H1 (cell line): ENCODE measurements around the gene MBP. TPM values are rescaled to one million over a fixed set of nuclear protein-coding genes. Genes with fewer than 3 reads are reported as not detected.

Source experiments
- CTCF ChIA-PET: fragments of 300-600 bp; sonication (Branson Sonifier 250); formaldehyde crosslinking; loops from one replicate; lab custom pipeline; 2021; ENCODE audit not compliant: partially characterized antibody; lab: Charles Lee
- POLR2A ChIA-PET: fragments of 300-600 bp; sonication (Branson Sonifier 250); formaldehyde crosslinking; loops from one replicate; lab custom pipeline; 2021; ENCODE audit warnings: inconsistent platforms; ENCODE audit not compliant: partially characterized antibody; lab: Charles Lee
- DNase-seq, 2 experiments: peaks; one replicate each; pipeline versions ENCODE4 v3.0.0 to v3.0.0-alpha.2; 2010 to 2022; ENCODE audit warnings: low spot score in 2 of 2, low read depth in 1 of 2, mixed read lengths in 1 of 2
- FAIRE-seq: peaks from 2 replicates; lab custom pipeline; 2011; peaks lifted over from hg19 to GRCh38; lab: Jason Lieb, UNC
- H2AFZ ChIP-seq: 2 replicates; pipeline ENCODE4 v1.8.1; 2012; ENCODE audit warnings: low read length, inconsistent platforms
- H2AK5ac ChIP-seq: 2 replicates; pipeline ENCODE4 v1.6.1; 2013; ENCODE audit warnings: low read depth, low read length
- H2BK120ac ChIP-seq: replicated peaks from 2 replicates; pipeline ENCODE3; 2013; ENCODE audit warnings: low read depth, low read length, inconsistent platforms
- H2BK12ac ChIP-seq: 2 replicates; pipeline ENCODE4 v1.6.1; 2013; ENCODE audit warnings: low read depth, low read length
- H2BK15ac ChIP-seq: 2 replicates; pipeline ENCODE4 v1.6.1; 2013; ENCODE audit warnings: low read length
- H2BK20ac ChIP-seq: 2 replicates; pipeline ENCODE4 v1.6.1; 2013; ENCODE audit warnings: low read length
- H2BK5ac ChIP-seq: 2 replicates; pipeline ENCODE4 v1.6.1; 2013; ENCODE audit warnings: low read depth, low read length
- H3K14ac ChIP-seq: 2 replicates; pipeline ENCODE4 v1.6.1; 2013; ENCODE audit warnings: inconsistent platforms; ENCODE audit not compliant: insufficient read length
- H3K18ac ChIP-seq: 2 replicates; pipeline ENCODE4 v1.6.1; 2013; ENCODE audit warnings: low read length; ENCODE audit errors: extremely low read depth
- H3K23ac ChIP-seq: 2 replicates; pipeline ENCODE4 v1.6.1; 2013; ENCODE audit warnings: inconsistent platforms; ENCODE audit not compliant: insufficient read length
- H3K23me2 ChIP-seq: 2 replicates; pipeline ENCODE4 v1.6.1; 2013; ENCODE audit warnings: low read depth, low read length
- H3K27ac ChIP-seq: 2 replicates; pipeline ENCODE4 v1.6.1; 2011; ENCODE audit warnings: low read depth, low read length, inconsistent platforms
- H3K27me3 ChIP-seq, 4 experiments: replicated peaks in 1 of 4; 1 replicate in 1 of 4; 2 replicates in 3 of 4; pipeline versions ENCODE4 v1.6.1 to v1.8.1; 2011 to 2013; ENCODE audit warnings: low read length in 3 of 4, mild to moderate bottlenecking in 3 of 4, inconsistent platforms in 2 of 4, mixed read lengths in 2 of 4, moderate library complexity in 1 of 4; ENCODE audit not compliant: control insufficient read depth in 3 of 4, insufficient read depth in 3 of 4; ENCODE audit errors: extremely low read depth in 1 of 4
- H3K36me3 ChIP-seq, 4 experiments: 2 replicates each; pipeline versions ENCODE4 v1.6.1 to v1.8.1; 2011 to 2013; ENCODE audit warnings: mild to moderate bottlenecking in 4 of 4, low read length in 3 of 4, moderate library complexity in 2 of 4, control low read depth in 1 of 4, inconsistent platforms in 1 of 4; ENCODE audit not compliant: insufficient read depth in 4 of 4, control insufficient read depth in 2 of 4
- H3K4ac ChIP-seq: replicated peaks from 2 replicates; pipeline ENCODE3; 2013; ENCODE audit warnings: low read length, low read depth, mixed read lengths, inconsistent platforms; ENCODE audit not compliant: insufficient read length
- H3K4me1 ChIP-seq, 4 experiments: replicated peaks in 1 of 4; 1 replicate in 1 of 4; 2 replicates in 3 of 4; pipeline versions ENCODE4 v1.6.1 to v1.8.1; 2011 to 2013; ENCODE audit warnings: low read length in 3 of 4, inconsistent platforms in 2 of 4, mixed read lengths in 1 of 4; ENCODE audit not compliant: insufficient read depth in 4 of 4, control insufficient read depth in 3 of 4
- H3K4me2 ChIP-seq, 2 experiments: 2 replicates each; pipeline versions ENCODE4 v1.6.1 to v1.8.1; 2011 to 2013; ENCODE audit warnings: low read depth in 2 of 2, low read length in 2 of 2, control low read depth in 1 of 2, inconsistent platforms in 1 of 2, mild to moderate bottlenecking in 1 of 2; ENCODE audit not compliant: insufficient read depth in 1 of 2
- H3K4me3 ChIP-seq, 4 experiments: fragments of 200-600, 300-600 bp in 1 of 4; sonication (generic), shearing (Covaris generic), sonication (Bioruptor Twin) in 1 of 4; 2 replicates each; pipeline versions ENCODE4 v1.5.1 to v1.8.1; 2011 to 2016; ENCODE audit warnings: low read length in 4 of 4, low read depth in 3 of 4, control low read depth in 2 of 4, inconsistent platforms in 2 of 4, mild to moderate bottlenecking in 2 of 4, mixed read lengths in 1 of 4, moderate library complexity in 1 of 4; ENCODE audit not compliant: insufficient read depth in 2 of 4; ENCODE audit errors: extremely low read depth in 1 of 4
- H3K56ac ChIP-seq: replicated peaks from 2 replicates; pipeline ENCODE3; 2013; ENCODE audit warnings: low read depth, mild to moderate bottlenecking, mixed read lengths, low read length, inconsistent platforms; ENCODE audit not compliant: insufficient read length
- H3K79me1 ChIP-seq: 2 replicates; pipeline ENCODE4 v1.6.1; 2013; ENCODE audit warnings: low read depth, low read length, control low read depth
- H3K79me2 ChIP-seq, 2 experiments: 2 replicates each; pipeline versions ENCODE4 v1.6.1 to v1.8.1; 2012 to 2013; ENCODE audit warnings: low read length in 2 of 2, mild to moderate bottlenecking in 2 of 2, inconsistent platforms in 1 of 2; ENCODE audit not compliant: insufficient read depth in 2 of 2, control insufficient read depth in 1 of 2
- H3K9ac ChIP-seq, 4 experiments: replicated peaks in 1 of 4; 1 replicate in 1 of 4; 2 replicates in 3 of 4; pipeline versions ENCODE4 v1.6.1 to v1.8.1; 2011 to 2013; ENCODE audit warnings: low read depth in 3 of 4, low read length in 3 of 4, control low read depth in 2 of 4, mild to moderate bottlenecking in 2 of 4, moderate library complexity in 2 of 4, inconsistent platforms in 1 of 4; ENCODE audit errors: extremely low read depth in 1 of 4
- H3K9me3 ChIP-seq, 2 experiments: 2 replicates each; pipeline versions ENCODE4 v1.6.1 to v1.8.1; 2012 to 2013; ENCODE audit warnings: mild to moderate bottlenecking in 2 of 2, moderate library complexity in 2 of 2, control low read depth in 1 of 2, inconsistent platforms in 1 of 2, low read depth in 1 of 2, low read length in 1 of 2, mixed read lengths in 1 of 2; ENCODE audit not compliant: insufficient read depth in 2 of 2
- H4K20me1 ChIP-seq, 2 experiments: replicated peaks in 1 of 2; 2 replicates each; pipeline versions ENCODE3 to v1.8.1; 2011 to 2013; ENCODE audit warnings: inconsistent platforms in 2 of 2, low read length in 2 of 2, mild to moderate bottlenecking in 1 of 2; ENCODE audit not compliant: insufficient read depth in 2 of 2, control insufficient read depth in 1 of 2
- H4K5ac ChIP-seq: 2 replicates; pipeline ENCODE4 v1.6.1; 2013; ENCODE audit warnings: low read length, low read depth, mixed read lengths, inconsistent platforms; ENCODE audit not compliant: insufficient read length
- H4K8ac ChIP-seq: 2 replicates; pipeline ENCODE4 v1.8.0; 2013; ENCODE audit warnings: mild to moderate bottlenecking, moderate library complexity, low read length, inconsistent platforms; ENCODE audit not compliant: insufficient read depth; ENCODE audit errors: extremely low read depth
- H4K91ac ChIP-seq: replicated peaks from 2 replicates; pipeline ENCODE3; 2013; ENCODE audit warnings: low read length, mixed read lengths, inconsistent platforms; ENCODE audit not compliant: insufficient read length
- MAFK ChIP-seq: IDR thresholded peaks from 2 replicates; pipeline ENCODE4 v1.6.1; 2012; ENCODE audit warnings: low read depth, mild to moderate bottlenecking, improper control_type of control experiment, low read length
- WGBS, 2 experiments: shearing (Covaris generic) in 1 of 2; methylation state at CpG; one replicate each; pipeline versions ENCODE4 v1.1.6 to v1.1.7; 2013 to 2015; ENCODE audit warnings: low lambda C conversion rate in 2 of 2, mixed read lengths in 2 of 2, inconsistent platforms in 1 of 2, low coverage in 1 of 2, missing lambda C conversion rate in 1 of 2; ENCODE audit not compliant: insufficient replicate concordance in 2 of 2, insufficient coverage in 1 of 2, insufficient read length in 1 of 2; ENCODE audit errors: extremely low coverage in 1 of 2, missing lambda C conversion rate in 1 of 2; 5-methylcytosine and 5-hydroxymethylcytosine counted together
- polyA plus RNA-seq, 7 experiments: library from polyadenylated mRNA; depleted of rRNA in 3 of 7; stranded (reverse) in 5 of 7; unstranded in 2 of 7; fragments of >200 nt in 5 of 7; fragments of 200-250 nt in 2 of 7; gene quantifications; 1 replicate in 5 of 7; 2 replicates in 1 of 7; 4 replicates in 1 of 7; pipeline versions ENCODE4 v1.2.1 to v1.2.3, GENCODE V29; 2011 to 2013; ENCODE audit warnings: missing spikeins in 2 of 7, mixed read lengths in 2 of 7
- total RNA-seq: library from RNA; stranded (reverse); fragmentation: NEBNext Ultra II Directional; extraction: Animal tissue kit (Norgen Biotek cat#: 25700); gene quantifications from 2 replicates; pipeline ENCODE4 v1.2.1, GENCODE V29; 2021
- TF ChIP-seq, protein P1 (sequence below): IDR thresholded peaks from 2 replicates; pipeline ENCODE4 v1.6.1; 2011; ENCODE audit warnings: low read depth, mild to moderate bottlenecking, low read length; ENCODE audit not compliant: insufficient read depth

The MBP gene
- total and polyA plus RNA-seq, 2 of the 8 experiments (the other 6 are each of a cell fraction or from before 2014, with no cell fraction given) = 7.7 to 19.2 TPM

DNA sequence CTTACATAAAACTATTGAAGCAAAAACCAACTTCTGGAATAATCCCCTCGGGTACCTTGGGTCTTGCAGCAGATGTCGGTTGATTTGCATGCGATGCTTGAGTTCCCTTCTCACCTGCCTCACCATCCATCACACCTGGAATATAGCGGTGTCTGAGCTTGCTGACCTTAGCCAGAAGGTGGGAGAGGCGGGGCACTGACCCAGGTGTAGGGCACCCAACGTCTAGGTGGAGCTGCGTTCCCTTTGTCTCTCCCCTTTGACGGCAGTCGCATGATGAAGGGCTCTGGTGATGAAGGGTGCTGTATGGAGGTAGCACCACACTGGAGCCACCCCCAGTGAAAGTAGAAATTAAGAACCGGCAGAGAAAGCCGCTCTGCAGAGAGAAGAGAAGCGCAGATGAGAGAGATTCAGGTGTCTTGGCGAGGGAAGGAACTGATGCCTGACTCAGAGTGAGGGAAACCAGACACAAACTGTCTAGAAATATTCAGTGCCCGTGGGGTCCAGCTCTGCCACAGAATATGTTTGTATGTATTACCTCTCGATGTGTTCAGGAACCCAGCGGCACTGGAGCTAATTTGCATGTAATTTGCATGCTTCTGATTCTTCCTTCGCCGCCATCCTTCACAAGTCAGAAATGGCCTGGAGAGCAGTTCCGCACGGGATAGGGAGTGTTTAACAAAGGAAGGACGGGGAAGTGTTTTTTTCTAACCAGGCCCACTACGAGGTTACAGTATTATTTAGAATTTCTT, 19.4 kb upstream of the MBP start:
- Histone ChIP-seq H3K18ac (no peak overlapping the region), H2AK5ac (no peak overlapping the region), H3K23ac (no peak overlapping the region), H3K9me3 (peaks cover 0 to 6% of the 10 kb centered on the region in 2 experiments; a peak in 1 of 4 replicates), H2BK15ac (no peak overlapping the region), H3K79me2 (no peaks in the 10 kb centered on the region), H4K20me1 (no peaks in the 10 kb centered on the region), H3K36me3 (no peaks in the 10 kb centered on the region), H2BK20ac (no peak overlapping the region), H3K9ac (no peak overlapping the region), H4K91ac (no peak overlapping the region), H4K8ac (no peak overlapping the region), H4K5ac (no peak overlapping the region), H3K27ac (no peak overlapping the region), H3K4me1 (peaks cover 0 to 2% (median 0%) of the 10 kb centered on the region in 4 experiments; a peak in 2 of 7 replicates), H3K56ac (no peak overlapping the region), H2BK120ac (no peak overlapping the region), H3K27me3 (no peaks in the 10 kb centered on the region), H3K79me1 (no peaks in the 10 kb centered on the region), H3K4ac (no peak overlapping the region), H2BK5ac (no peak overlapping the region), H2BK12ac (no peak overlapping the region), H3K14ac (no peak overlapping the region), H3K23me2 (no peaks in the 10 kb centered on the region), H2AFZ (no peak overlapping the region), H3K4me3 (no peak overlapping the region), H3K4me2 (no peak overlapping the region)
- no peak for FAIRE-seq
- CTCF ChIA-PET = interaction anchor here (1.6 to 4.5 kb wide), 2 partner anchors 11 to 59 kb away, joined by 4 to 20 read pairs; no protein-coding TSS in a partner anchor
- no peak for DNase-seq
- POLR2A ChIA-PET = no interaction called here
- no peak for TF ChIP-seq MAFK
- TF ChIP-seq, protein P1, sequence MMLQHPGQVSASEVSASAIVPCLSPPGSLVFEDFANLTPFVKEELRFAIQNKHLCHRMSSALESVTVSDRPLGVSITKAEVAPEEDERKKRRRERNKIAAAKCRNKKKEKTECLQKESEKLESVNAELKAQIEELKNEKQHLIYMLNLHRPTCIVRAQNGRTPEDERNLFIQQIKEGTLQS = no peak
- WGBS, 2 experiments = 91% methylated on average over 22 of the region's 22 CpGs; no CpG with 5 or more reads in 1 of the 2 experiments
